Stimulated activated CD8-positive, alpha-beta memory T cell treated with anti-CD3 and anti-CD28 coated beads, Interleukin-4, amount 100 ng/mL, for 1 hour (primary cell): Measurements from ENCODE around the gene PSD4.

Experiments used
- DNase-seq, 2 donors: peaks; one replicate each; pipeline ENCODE4 v3.0.0-alpha.2; 2020; ENCODE audit warnings: low read depth in 2 of 2, low spot score in 1 of 2

PSD4 gene

GRCh38 chr2:113203217-113203530 lies 29.4 kb downstream of the PSD4 start:
- DNase-seq, result no peak

- DNase-seq, result peak; percentile 29 to 51
Observed at GRCh38 chr2:113203901-113204519, 30.2 kb downstream of the PSD4 start.

- no peak for DNase-seq
Observed at GRCh38 chr2:113206251-113206650, 32.5 kb downstream of the PSD4 start.

GRCh38 chr2:113207021-113207420 lies 33.2 kb downstream of the PSD4 start:
- DNase-seq, result no peak

- DNase-seq, result no peak
Observed at GRCh38 chr2:113208396-113208795, 34.6 kb downstream of the PSD4 start.

- DNase-seq, result no peak
Observed at GRCh38 chr2:113209011-113209645, 35.4 kb downstream of the PSD4 start.

- no peak for DNase-seq
Observed at GRCh38 chr2:113209646-113210171, 35.9 kb downstream of the PSD4 start.

- DNase-seq, result no peak
Observed at GRCh38 chr2:113211226-113212105, 37.7 kb downstream of the PSD4 start.

DNA sequence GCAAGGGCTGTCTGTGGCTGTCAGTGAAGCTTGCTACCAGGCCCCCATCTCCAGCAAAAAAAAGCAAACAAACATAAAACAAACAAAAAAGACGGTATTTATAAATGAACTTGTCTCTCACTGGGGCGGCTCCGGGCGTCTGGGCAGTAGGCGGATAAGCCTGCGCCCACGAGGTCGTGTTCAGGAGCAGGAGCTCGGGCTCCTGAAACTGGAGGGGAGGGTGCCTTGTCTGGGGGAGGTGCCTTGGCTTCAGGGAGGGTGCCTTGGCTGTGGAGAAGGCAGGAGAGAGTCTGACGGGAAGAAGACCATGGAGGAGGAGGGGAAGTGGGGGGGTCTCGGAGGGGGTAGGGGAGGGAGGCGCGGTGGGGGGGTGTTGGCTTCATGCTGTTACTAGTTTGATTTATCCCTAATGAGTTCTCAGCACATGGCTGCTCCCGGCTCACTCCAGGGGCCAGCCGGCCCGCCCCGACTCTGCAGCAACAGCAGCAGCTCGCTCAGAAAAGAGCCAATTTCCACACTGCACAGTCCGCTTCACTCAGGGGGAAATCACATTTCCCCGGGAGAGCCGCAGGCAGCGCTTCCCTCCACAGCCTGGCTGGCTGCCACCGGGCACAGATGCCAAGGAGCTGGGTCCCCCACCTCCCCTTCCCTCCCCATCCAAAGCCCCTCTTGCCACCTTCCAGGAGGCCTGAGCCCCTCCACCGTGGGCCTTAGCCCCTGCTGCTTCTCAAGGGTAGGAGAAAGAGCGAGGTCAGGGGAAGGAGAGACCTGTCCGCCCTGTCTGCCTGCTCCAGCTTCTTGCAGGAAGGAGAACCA lies 38.7 kb downstream of the PSD4 start:
- no peak for DNase-seq

DNA sequence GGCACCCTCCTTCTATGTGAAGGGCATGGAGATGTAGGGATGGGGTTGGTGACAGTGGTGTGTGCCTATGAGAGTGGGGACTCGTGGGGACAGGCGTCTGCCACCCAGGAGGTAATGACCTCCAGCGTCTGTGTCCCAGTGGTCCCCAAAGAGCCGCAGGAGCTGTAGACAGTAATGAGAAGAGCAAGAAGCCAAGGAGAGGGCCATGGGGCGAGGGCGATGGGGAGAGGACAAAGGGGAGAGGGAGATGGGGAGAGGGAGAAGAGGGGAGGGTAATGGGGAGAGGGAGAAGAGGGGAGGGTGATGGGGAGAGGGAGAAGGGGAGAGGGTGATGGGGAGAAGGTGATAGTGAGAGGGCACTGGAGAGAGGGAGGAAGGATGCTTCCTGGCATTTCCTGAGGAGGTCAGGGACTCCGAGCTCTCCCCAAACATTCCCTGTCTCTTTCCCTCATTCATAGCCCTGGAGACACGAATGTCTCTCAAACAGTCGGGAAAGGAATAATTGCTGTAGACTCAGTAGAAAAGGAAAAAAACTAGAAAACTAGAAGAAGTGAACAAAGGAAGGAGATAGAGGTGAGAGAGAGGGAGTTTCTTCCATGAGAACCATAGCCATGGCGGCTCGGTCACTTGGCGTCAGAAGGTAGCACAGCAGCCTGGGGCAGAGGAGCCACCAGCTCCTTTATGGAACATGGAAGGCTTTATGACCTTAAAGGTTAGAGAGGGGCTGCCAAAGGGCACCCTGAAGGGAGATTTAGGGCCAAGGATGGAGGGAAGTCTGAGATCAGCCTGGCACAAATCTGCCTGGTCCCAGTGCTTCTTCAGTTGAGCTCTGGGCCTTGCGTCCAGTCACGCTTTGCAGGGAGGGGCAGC lies 39.5 kb downstream of the PSD4 start:
- no peak for DNase-seq

DNA sequence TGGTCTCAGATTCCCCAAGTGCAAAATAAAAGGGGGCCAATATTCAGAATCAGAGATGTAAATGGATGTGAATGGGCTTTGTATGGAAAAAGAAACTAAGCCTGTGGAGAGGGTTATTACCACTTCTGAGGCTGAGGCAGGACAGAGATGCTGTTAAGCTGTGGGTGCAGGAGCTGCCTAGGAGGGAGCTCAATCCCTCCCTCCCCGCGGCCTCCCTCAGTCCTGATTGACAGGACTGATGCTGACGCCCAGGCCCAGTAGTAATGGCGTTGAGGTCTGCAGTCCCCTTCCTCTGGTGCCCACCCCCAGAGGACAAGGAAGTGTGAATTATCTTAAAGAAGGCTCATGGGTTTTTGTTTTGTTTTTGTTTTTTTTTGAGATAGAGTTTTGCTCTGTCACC lies 40.4 kb downstream of the PSD4 start:
- no peak for DNase-seq

- no peak for DNase-seq
Observed at GRCh38 chr2:113215056-113215455, 41.3 kb downstream of the PSD4 start.

GRCh38 chr2:113216321-113216720 lies 42.5 kb downstream of the PSD4 start:
- no peak for DNase-seq

- DNase-seq, result no peak
Observed at GRCh38 chr2:113216891-113217454, 43.2 kb downstream of the PSD4 start.

DNA sequence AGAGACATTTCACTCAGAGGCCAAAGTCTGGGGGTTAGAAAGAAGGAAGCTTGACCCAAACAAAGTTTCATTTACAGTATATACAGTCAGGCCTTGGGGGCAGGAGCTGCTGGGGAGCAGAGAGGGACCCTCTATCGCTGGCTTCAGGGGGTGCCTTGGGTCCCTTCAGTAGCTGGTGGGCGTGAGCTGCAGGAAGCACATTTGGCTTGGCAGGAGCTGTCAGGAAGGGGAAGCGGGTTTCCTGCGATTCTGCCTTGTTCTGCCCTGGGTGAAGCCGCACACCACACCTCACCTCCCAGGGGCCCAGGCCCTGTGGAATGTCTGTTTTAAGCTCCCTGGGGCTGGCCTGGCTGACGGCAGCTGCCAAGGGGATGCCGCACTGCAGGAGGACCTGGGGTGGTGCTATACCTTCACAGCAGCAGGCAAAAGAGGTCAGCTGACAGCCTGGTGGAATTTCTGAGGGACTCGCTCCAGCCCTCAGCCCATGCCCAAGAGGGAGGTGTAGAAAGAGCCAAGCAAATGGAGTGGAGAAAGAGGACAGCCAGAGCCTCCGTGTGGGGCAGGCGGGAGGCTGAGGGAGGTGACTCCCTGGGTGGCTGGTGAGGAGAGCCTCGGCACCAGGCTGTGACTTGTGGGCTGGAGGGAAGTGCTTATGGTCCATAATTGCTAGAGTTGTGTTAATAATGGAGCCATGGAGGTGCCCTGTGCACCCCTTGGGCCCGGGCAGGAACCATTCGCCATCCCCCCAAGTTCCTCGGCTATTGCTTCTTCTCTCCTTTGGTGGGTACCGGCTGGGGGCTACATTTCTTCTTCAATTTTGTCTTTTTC lies 43.9 kb downstream of the PSD4 start:
- DNase-seq, result no peak

DNA sequence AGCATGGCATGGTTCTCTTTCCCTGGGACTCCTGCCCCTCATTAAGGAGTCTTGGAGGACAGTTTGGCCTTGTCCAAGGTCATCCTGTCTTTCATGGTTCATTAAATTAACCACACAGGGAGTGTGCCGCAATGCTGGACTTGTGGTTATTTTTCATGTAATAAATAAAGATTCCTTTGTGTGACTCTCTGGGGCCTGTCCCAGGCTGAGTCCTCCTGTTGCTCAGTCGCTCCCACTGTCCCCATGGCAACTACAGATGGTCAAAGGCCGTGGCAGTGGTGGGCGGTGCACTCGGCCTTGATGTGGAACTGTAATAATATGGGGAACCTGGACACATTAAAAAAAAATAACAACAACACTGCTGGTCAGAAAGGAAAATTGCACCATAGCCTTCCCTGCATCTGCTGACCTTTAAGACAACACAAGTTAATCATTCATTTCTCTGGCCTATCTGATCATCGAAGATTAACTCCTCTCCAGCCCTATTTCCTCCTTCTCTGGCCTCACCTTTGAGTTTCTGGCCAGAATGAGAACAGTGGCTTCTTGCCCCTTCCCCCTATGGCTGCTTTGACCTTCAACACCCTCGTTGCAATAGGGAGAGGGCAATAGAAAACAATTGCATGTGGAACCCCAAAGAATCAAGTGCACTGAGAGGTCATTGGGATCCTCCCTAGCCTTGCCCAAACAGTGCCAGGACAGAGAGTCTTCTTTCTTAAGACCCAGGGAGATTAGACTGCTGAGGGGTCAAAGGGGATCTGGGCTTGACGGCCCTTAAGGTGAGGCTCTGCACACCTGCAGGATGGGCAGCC lies 44.7 kb downstream of the PSD4 start:
- DNase-seq, result no peak

DNA sequence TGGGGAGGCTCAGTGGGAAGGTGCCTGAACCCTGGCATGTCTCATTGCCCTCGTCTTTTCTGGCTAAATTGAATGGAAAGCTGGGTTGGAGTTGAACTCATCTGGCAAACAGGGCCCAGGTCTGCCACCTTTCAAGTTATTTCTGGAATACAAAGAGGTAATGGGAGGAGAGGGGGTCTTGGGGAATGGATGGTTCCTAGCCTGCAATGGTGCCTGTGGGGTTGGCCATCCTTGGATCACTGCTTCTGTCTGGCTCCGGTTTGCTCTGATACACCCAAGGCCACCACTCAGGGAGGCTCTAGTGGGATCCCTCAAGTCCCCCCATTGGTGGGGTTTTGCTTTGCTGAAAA lies 45.3 kb downstream of the PSD4 start:
- no peak for DNase-seq

DNA sequence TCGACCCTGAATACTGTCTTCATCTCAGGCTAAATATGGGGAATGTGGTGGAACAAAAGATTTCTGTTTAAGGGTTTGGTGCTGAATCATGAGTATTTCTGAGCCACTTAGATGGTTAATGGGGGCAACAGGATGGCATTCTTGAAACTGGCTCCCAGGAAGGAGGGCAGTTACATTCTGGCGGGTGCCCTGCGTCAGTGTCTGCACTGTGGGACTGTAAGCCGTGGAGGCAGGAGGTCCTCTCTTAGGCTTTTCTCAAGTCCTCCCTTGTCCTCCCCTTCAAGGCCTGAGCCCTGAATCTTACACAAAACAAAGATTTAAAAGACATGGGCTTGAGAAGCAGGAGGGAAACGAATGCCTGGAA lies 45.7 kb downstream of the PSD4 start:
- DNase-seq, result no peak
